GM10266 (cell line): ENCODE measurements around the gene SHISA6.
"Not testable (repeated sequence)": the region's sequence is repeated elsewhere in the genome, so short reads cannot be mapped to it uniquely, and the experiment has no call there.

Source experiments
- DNase-seq: peaks from one replicate; pipeline ENCODE4 v3.0.0; 2012; ENCODE audit errors: extremely low spot score
- TF ChIP-seq, protein P1 (sequence below): IDR thresholded peaks from 2 replicates; pipeline ENCODE4 v1.5.1; 2012; ENCODE audit warnings: mild to moderate bottlenecking, low read depth; ENCODE audit not compliant: control insufficient read depth, insufficient read depth; ENCODE audit errors: missing control alignments

The SHISA6 gene

GRCh38 chr17:11300738-11301137, 59.7 kb downstream of the SHISA6 start:
- no peak for DNase-seq
- TF ChIP-seq, protein P1, sequence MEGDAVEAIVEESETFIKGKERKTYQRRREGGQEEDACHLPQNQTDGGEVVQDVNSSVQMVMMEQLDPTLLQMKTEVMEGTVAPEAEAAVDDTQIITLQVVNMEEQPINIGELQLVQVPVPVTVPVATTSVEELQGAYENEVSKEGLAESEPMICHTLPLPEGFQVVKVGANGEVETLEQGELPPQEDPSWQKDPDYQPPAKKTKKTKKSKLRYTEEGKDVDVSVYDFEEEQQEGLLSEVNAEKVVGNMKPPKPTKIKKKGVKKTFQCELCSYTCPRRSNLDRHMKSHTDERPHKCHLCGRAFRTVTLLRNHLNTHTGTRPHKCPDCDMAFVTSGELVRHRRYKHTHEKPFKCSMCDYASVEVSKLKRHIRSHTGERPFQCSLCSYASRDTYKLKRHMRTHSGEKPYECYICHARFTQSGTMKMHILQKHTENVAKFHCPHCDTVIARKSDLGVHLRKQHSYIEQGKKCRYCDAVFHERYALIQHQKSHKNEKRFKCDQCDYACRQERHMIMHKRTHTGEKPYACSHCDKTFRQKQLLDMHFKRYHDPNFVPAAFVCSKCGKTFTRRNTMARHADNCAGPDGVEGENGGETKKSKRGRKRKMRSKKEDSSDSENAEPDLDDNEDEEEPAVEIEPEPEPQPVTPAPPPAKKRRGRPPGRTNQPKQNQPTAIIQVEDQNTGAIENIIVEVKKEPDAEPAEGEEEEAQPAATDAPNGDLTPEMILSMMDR = no peak

DNA sequence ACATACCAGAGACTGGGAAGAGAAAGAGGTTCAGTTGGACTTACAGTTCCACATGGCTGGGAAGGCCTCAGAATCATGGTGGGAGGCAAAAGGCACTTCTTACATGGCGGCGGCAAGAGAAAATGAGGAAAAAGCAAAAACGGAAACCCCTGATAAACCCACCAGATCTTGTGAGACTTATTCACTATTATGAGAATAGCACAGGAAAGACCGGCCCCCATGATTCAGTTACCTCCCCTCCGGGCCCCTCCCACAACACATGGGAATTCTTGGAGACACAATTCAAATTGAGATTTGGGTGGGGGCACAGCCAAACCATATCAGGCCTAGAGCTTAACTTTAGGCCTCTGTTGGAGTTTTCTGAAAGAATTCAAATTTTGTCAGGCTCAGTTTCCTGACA, 60.9 kb downstream of the SHISA6 start:
- not testable (repeated sequence) for DNase-seq

- TF ChIP-seq, protein P1 = no peak
- DNase-seq = no peak
Measured at GRCh38 chr17:11302401-11303186, 61.6 kb downstream of the SHISA6 start.

DNA sequence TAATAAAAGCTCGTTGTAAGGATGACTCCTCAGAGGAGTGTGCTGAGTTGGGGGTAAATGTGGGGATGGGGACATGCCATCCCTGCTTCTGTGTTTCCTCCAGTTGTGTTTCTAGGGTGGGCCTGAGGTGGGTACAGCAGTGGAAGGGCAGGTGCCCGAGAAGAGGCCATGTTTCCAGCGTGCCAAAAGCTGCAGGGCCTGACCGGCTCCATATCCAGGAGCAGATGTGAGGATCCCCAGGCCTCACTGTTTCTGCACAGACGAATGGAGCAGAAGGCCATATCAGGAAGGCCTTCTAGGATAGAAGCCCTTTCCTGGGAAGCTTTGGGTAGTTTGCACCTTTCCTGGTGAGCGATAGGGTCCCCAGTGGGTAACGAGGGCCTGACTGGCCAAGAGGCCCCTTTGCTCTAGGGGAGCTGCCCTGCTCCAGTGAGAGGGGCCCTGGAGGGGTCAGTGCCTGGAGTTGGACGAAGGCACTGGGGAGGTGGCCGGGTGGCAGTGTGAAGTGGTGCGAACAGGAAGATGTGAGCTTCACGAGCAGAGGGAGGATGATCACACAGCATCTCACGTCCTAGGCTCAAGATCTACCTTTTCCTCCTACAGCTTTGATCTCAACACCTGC, 62.9 kb downstream of the SHISA6 start:
- TF ChIP-seq, protein P1 = no peak
- DNase-seq = no peak

DNA sequence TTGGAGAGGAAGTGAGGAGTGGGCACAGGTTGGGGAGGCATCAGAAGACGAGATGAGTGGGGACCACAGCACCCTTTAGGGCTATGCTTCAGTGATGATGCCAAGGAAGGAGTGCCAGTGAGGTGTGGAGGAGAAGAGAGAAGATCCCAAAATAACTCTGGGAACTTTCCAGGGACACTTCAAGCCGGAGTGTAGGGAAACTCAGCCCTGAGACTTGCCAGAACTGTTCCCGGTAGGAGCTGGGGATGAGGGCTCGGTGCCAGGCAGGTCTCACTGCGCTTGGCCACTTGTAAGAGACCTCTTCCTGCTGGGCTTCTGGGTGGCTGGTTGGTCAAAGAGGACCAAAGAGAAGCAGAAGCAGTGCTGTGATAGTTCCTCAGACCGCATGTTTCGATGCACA, 63.6 kb downstream of the SHISA6 start:
- DNase-seq = no peak
- TF ChIP-seq, protein P1 = no peak

DNA sequence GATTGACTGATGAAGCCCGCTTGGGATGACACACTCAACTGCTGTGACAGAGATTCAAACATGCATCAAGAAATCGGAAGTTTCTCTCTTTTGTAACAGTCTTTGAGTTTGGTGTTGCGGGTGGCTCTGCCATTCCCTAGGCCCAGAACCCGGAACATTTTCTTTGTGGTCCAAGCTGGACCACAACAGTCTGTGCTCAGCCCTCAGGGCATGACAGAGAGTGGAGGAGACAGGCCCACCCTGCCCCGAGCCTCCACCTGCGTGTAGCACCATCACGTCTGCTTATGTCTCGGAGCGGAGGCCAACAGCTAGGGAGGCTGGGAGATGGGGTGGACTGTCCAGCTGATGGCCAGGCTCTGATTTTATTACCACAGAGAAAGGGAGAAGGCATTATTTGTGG, 64.5 kb downstream of the SHISA6 start:
- no peak for DNase-seq
- TF ChIP-seq, protein P1 = no peak

- no peak for DNase-seq
- TF ChIP-seq, protein P1 = no peak
Measured at GRCh38 chr17:11308531-11308930, 67.5 kb downstream of the SHISA6 start.

- TF ChIP-seq, protein P1 = no peak
- DNase-seq = no peak
Measured at GRCh38 chr17:11309033-11309432, 68.0 kb downstream of the SHISA6 start.
